Parathyroid adenoma (tissue), 2 donors: Measurements from ENCODE around the gene KCNT1.

ENCODE experiments used
- H2AFZ ChIP-seq: fragments of 300-600 bp; sonication (generic); one replicate; pipeline ENCODE4 v1.7.0; 2017; ENCODE audit warnings: antibody characterized with exemption, mild to moderate bottlenecking
- H3K27ac ChIP-seq: fragments of 300-600 bp; sonication (generic); one replicate; pipeline ENCODE4 v1.7.0; 2017
- H3K27me3 ChIP-seq: fragments of 300-600 bp; sonication (generic); one replicate; pipeline ENCODE4 v1.7.0; 2017; ENCODE audit warnings: low read length; ENCODE audit not compliant: control insufficient read depth, insufficient read depth
- H3K36me3 ChIP-seq: fragments of 300-600 bp; sonication (generic); one replicate; pipeline ENCODE4 v1.7.0; 2017; ENCODE audit warnings: low read length; ENCODE audit not compliant: control insufficient read depth, insufficient read depth
- H3K4me1 ChIP-seq: fragments of 300-600 bp; sonication (generic); one replicate; pipeline ENCODE4 v1.7.0; 2017; ENCODE audit warnings: control low read depth
- H3K4me2 ChIP-seq: fragments of 300-600 bp; sonication (generic); one replicate; pipeline ENCODE4 v1.7.0; 2017; ENCODE audit warnings: low read length
- H3K4me3 ChIP-seq: fragments of 300-600 bp; sonication (generic); one replicate; pipeline ENCODE4 v1.7.0; 2017; ENCODE audit warnings: low read depth, low read length
- H3K79me2 ChIP-seq: fragments of 300-600 bp; sonication (generic); one replicate; pipeline ENCODE4 v1.7.0; 2017; ENCODE audit warnings: control low read depth
- H3K9ac ChIP-seq: fragments of 300-600 bp; sonication (generic); one replicate; pipeline ENCODE4 v1.7.0; 2017; ENCODE audit warnings: mild to moderate bottlenecking
- H3K9me3 ChIP-seq: fragments of 300-600 bp; sonication (generic); one replicate; pipeline ENCODE4 v1.7.0; 2017; ENCODE audit warnings: low read length; ENCODE audit not compliant: control insufficient read depth
- CTCF ChIP-seq: fragments of 300-600 bp; sonication (generic); IDR thresholded peaks from one replicate; pipeline ENCODE4 v1.7.0; 2017; ENCODE audit warnings: antibody characterized with exemption, mild to moderate bottlenecking
- donor health status: primary hyperparathyroidism.

The KCNT1 gene

GRCh38 chr9:135727257-135727875, 25.4 kb downstream of the KCNT1 start:
- Histone ChIP-seq H3K4me2 (no peak overlapping the region), H3K9me3 (no peaks in the 10 kb centered on the region), H3K27ac (no peak overlapping the region), H3K4me3 (no peak overlapping the region), H3K27me3 (no peaks in the 10 kb centered on the region), H3K9ac (no peak overlapping the region), H2AFZ (no peak overlapping the region), H3K79me2 (no peaks in the 10 kb centered on the region), H3K36me3 (no peaks in the 10 kb centered on the region), H3K4me1 (no peaks in the 10 kb centered on the region)
- no peak for TF ChIP-seq CTCF

- H3K4me1 ChIP-seq, result no peaks in the 10 kb centered on the region
- no peak overlapping the region for H3K27ac ChIP-seq
- H3K27me3 ChIP-seq, result no peaks in the 10 kb centered on the region
- no peak overlapping the region for H2AFZ ChIP-seq
- TF ChIP-seq CTCF, result no peak
- H3K9me3 ChIP-seq, result no peaks in the 10 kb centered on the region
- no peaks in the 10 kb centered on the region for H3K79me2 ChIP-seq
- no peaks in the 10 kb centered on the region for H3K36me3 ChIP-seq
- H3K9ac ChIP-seq, result no peak overlapping the region
- no peak overlapping the region for H3K4me3 ChIP-seq
- H3K4me2 ChIP-seq, result no peak overlapping the region
Observed at GRCh38 chr9:135728436-135729110, 26.6 kb downstream of the KCNT1 start.

GRCh38 chr9:135729480-135729879, 27.5 kb downstream of the KCNT1 start:
- no peak overlapping the region for H3K4me2 ChIP-seq
- no peak overlapping the region for H2AFZ ChIP-seq
- H3K27ac ChIP-seq, result no peak overlapping the region
- no peak for TF ChIP-seq CTCF
- no peaks in the 10 kb centered on the region for H3K4me1 ChIP-seq
- H3K79me2 ChIP-seq, result no peaks in the 10 kb centered on the region
- H3K36me3 ChIP-seq, result no peaks in the 10 kb centered on the region
- H3K9ac ChIP-seq, result no peak overlapping the region
- no peaks in the 10 kb centered on the region for H3K27me3 ChIP-seq
- no peak overlapping the region for H3K4me3 ChIP-seq
- no peaks in the 10 kb centered on the region for H3K9me3 ChIP-seq

GRCh38 chr9:135731454-135731853, 29.5 kb downstream of the KCNT1 start:
- H2AFZ ChIP-seq, result no peak overlapping the region
- no peaks in the 10 kb centered on the region for H3K79me2 ChIP-seq
- no peak overlapping the region for H3K4me2 ChIP-seq
- no peak for TF ChIP-seq CTCF
- H3K4me1 ChIP-seq, result no peaks in the 10 kb centered on the region
- no peak overlapping the region for H3K4me3 ChIP-seq
- no peaks in the 10 kb centered on the region for H3K36me3 ChIP-seq
- H3K9ac ChIP-seq, result no peak overlapping the region
- no peaks in the 10 kb centered on the region for H3K9me3 ChIP-seq
- H3K27ac ChIP-seq, result no peak overlapping the region
- H3K27me3 ChIP-seq, result no peaks in the 10 kb centered on the region
